Activated T-helper 1 cell treated with anti-CD3 and anti-CD28 coated beads, Interleukin-2, amount 50 U/mL, for 16 hours (primary cell): ENCODE measurements around the gene HLA-DQB2.
"Not testable (repeated sequence)": the region's sequence is repeated elsewhere in the genome, so short reads cannot be mapped to it uniquely, and the experiment has no call there.

ENCODE experiments used
- DNase-seq, 2 donors: peaks; one replicate each; pipeline ENCODE4 v3.0.0-alpha.2; 2020; ENCODE audit warnings: low read depth in 1 of 2, low spot score in 1 of 2

HLA-DQB2 gene

GRCh38 chr6:32763421-32763820 lies at the start of gene HLA-DQB2:
Gene HLA-DQB2, minus strand, starts transcription at chr6:32763532. Its CDS starts 62 bp downstream, at chr6:32763470.
- no peak for DNase-seq

DNA sequence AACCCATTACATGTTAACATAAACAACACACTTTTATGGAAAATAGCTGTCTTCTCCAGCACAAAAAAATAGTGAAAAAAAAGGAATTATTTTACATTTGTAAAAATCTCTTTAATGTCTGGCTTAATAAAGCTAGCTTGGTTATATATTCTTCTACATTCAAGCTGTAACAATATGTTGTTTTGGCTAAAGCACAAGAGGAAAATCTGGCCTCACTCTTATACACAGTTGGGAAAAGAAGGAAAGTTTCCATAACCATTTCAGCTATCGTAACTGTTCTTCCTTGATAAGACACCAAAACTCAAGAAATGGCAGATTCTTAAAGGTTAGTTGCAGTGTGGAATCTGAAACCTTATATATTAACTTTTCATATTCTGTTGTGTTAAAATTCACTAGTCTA lies 45.8 kb upstream of the HLA-DQB2 start:
- DNase-seq = no peak

DNA sequence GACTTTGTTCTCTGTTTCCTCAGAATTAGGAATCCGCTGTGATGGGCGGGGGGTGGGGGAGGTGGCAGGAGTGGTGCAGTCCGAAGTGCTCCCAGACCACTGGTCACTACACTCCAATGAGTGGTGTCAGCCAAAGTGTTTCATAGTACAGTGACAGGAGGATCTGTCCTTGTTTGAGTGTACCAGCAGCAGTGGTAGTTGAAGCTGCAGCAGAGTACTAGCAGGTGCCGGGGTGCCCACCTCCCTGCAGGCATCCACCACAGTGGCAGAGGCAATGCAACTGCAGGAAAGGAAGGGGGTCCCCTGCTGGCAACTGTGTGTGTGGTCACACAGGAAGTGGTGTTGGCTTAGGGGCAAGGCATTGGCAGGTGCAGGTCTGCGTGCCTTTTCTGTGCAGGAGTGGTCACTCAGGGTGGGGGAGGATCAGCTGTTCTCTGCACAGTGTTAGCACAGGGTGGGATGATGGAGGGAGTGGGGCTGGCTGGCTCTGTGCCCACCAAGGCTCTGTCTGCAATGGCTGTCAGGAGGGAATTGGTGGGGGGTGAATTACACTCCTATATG lies 43.8 kb upstream of the HLA-DQB2 start:
- DNase-seq = no peak

DNA sequence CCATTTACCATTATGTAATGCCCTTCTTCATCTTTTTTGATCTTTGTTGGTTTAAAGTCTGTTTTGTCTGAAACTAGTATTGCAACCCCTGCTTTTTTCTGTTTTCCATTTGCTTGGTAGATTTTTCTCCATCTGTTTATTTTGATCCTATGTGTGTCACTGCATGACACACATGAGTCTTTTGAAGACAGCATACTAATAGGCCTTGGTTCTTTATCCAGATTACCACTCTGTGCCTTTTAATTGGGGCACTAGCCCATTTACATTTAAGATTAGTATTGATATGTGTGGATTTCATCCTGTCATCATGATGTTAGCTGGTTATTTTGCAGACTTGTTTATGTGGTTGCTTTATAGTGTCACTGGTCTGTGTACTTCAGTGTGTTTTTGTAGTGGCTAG lies 42.1 kb upstream of the HLA-DQB2 start:
- DNase-seq = not testable (repeated sequence)

DNA sequence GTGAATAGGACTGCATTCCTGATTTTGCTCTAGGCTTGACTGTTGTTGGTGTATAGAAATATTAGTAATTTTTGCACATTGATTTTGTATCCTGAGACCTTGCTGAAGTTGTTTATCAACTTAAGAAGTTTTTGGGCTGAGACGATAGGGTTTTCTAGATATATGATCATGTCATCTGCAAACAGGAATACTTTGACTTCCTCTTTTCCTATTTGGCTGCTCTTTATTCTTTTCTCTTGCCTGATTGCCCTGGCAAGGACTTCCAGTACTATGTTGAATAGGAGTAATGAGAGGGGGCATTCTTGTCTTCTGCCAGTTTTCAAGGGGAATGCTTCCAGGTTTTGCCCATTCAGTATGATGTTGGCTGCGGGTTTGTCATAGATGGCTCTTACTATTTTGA lies 40.1 kb upstream of the HLA-DQB2 start:
- no peak for DNase-seq

DNA sequence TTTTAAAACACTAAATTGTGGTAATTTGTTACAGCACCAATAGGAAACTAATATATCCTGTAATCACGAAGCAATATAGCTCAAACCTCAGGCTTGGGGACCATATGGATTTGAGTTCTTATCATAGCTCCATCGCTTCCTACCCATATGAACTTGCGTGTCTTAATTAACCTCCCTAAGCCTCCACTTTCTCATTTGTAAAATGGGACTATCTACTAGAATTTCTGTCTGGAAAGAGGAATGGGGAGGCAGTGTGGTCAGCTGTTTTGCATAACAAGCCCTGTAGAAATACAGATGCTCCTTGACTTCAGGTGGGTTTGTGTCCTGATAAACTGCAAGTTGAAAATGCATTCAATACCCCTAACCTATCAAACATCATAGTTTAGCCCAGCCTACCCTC lies 36.4 kb upstream of the HLA-DQB2 start:
- no peak for DNase-seq

DNA sequence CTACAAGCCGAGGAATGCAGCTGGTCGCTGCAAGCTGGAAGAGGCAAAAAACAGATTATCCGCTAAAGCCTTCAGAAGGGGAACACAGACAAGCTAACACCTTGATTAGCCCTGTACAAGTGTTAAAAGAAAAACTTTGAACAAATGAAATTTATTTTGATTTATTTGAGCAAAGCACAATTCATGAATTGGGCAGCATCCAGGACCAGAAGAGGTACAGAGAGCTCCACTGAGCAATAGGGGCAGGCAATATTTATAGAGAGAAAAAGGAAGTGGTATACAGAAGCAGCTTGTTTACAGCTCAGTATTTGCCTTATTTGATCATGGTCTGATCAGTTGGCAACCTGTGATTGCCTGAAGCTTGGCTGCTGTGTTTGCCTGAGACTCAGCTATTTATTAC lies 35.8 kb upstream of the HLA-DQB2 start:
- no peak for DNase-seq

- peak; percentile 61 to 74 for DNase-seq
These were observed 33.8 kb upstream of the HLA-DQB2 start for GRCh38 chr6:32796848-32797776.

GRCh38 chr6:32794510-32794909 lies 31.2 kb upstream of the HLA-DQB2 start:
- no peak for DNase-seq

DNA sequence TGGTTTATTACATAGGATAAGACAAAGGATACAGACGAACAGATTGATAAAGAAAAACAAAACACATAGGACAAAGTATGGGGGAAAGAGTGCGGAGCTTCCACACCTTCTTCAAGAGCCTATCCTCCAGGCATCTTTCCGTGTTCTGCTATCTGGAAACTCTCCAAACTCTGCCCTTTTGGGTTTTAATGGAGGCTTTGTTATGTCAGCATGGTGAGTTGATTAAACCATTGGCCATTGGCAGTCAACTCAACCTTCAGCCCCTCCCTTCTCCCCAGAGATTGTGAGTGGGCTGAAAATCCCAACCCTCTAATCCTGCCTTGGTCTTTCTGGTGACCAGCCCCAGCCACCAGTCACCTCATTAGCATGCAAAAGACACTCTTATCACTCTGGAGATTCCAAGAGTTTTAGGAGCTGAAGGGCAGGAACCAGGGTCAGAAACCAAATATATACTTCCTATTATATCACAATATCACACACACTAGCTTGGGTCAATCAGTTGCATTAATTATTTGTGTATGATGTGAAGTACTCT lies 29.6 kb upstream of the HLA-DQB2 start:
- DNase-seq = no peak

DNA sequence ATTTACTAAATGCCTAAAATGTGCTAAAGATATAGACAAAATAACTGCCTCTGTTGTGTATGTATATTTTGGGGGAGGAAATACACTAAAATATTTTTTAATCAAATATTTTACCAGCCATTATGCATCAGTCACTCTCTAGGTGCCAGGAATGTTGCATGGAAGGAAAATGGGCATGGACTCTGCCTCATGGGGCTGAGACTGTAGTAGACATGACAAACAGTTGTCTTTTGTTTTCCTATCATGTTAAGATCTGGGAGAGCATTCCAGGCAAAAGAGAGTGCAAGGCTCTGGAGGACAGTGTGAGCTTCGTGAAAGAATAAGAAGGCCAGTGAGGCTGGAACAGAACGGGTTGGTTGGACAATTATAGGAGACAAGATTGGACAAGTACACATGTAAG lies 27.0 kb upstream of the HLA-DQB2 start:
- no peak for DNase-seq

DNA sequence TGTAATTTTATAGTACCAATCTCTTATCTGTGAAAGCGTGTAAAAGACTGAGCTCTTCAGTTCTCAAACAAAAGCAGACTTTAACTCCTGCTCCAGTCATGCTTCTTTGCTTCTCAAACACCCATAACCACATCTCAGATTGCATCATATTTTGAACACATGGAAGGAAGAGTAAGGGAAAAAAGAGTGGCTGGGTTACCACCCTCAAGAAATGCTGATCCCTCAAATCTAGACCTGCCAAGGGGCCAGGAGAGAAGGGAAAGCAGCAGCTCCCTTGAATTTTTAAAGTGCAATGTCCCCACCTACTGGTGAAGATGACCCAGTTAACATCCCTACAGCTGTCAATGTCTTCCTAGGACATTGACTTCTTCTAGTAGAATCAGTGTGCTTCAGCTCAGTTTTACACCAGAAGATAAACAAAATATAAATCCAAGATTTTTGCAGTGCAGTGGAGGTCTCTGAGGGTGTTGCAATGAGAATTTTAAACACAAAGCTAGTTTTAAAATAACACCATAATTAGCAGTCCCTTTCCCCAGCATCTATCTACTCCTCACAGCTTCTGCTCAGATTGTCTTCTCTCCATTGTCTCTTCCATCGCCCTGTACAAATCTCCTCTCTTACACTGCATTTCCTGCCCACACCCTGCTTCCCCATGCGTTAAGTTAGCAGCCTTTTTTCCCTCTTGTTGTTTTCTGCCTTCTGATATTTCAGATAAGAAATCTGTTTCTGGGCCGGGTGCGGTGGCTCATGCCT lies 22.6 kb upstream of the HLA-DQB2 start:
- no peak for DNase-seq

DNA sequence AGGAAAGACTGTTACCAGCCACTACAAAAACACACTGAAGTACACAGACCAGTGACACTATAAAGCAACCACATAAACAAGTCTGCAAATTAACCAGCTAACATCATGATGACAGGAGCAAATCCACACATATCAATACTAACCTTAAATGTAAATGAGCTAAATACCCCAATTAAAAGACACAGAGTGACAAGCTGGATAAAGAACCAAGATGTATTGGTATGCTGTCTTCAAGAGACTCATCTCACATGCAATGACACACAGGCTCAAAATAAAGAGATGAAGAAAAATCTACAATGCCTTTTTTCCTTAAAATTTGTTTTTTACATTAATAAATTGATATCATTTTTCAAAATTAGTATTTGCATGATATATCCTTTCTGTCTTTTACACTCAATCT lies 19.6 kb upstream of the HLA-DQB2 start:
- not testable (repeated sequence) for DNase-seq

DNA sequence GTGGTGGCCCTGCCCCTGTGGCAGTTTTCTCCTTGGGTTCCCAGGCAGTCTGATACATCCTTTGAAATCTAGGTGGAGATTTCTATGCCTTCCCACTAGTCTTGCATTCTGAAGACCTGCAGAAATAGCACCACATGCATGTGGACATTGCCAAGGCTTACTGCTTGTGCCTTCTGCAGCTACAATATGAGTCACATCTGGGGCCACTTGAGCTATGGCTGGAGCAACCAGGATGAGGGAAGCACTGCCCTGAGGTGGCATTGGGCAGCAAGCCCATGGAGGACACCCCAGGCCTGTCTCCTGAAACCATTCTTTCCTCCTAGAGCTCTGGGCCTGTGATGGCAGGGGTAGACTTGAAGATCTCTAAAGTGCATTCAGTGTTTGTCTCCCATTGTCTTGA lies 15.7 kb upstream of the HLA-DQB2 start:
- DNase-seq = no peak

GRCh38 chr6:32775071-32775470 lies 11.7 kb upstream of the HLA-DQB2 start:
- DNase-seq = no peak

DNA sequence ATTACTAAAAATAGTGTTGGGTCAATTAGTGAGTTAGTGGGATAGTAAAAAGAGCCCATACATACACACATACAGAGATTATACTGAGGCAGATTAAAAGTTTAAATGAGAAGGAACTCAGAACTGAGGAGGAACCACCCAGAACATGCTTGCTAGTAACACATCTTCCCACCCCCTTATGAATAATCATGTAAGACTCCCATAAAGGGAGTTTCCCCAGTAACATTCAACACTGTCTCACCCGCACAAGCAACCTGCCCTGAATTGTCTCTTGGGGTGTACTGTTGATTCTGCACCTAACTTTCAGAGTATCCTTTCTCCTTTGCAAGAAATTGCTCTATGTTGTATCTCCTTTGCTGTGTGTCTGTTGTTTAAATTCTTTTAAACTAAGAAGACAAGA lies 11.1 kb upstream of the HLA-DQB2 start:
- DNase-seq = no peak

DNA sequence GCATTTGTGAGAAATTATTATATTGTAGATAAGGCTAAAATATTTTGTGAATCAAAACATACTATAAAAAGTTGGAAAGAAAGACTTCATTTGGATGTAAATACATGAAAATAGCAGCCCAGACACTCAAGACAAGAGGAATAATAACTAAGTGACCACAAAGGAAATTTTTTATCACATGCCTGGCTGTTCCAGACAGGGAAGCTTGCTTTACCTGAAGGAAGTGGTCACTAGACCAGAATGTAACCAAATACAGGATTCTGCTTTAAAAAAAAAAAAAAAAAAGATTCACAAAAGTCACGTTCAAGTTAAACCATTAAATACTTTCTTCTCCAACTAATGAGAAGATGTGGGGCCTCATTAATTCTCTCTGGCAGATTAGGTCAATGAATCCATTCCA lies 9.3 kb upstream of the HLA-DQB2 start:
- DNase-seq = no peak

- no peak for DNase-seq
These were observed 716 bp upstream of the HLA-DQB2 start for GRCh38 chr6:32764048-32764447.

- DNase-seq = no peak
These were observed 1.8 kb downstream of the HLA-DQB2 start for GRCh38 chr6:32761548-32761947.

- DNase-seq = no peak
These were observed 2.3 kb downstream of the HLA-DQB2 start for GRCh38 chr6:32761072-32761471.

DNA sequence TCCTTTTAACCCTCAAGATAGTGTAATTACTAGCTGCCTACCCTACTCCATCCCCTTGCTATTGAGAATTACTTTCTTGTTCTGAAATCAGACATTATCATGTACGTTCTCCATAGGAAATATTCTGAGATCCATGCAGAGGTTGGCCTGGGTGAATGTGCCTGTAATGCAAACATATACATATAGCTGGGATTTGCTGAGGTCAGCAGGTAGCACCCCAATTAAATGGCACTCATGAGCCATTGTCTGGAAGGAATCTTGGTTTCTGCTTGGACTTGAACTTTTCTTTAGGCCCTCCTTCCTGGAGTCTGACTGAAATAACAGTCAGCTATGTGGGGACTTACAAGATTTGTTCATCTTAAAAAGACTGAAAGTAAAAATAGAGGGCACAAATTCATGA lies 3.7 kb downstream of the HLA-DQB2 start:
- DNase-seq = no peak

GRCh38 chr6:32752580-32752979 lies 10.8 kb downstream of the HLA-DQB2 start:
- DNase-seq = no peak
